SKM-1 treated with dmso at 0.1 percent for 144 hours (cell line): ENCODE results near the gene IFNA13.
A peak's percentile ranks its signal among the peaks of the same experiment; 100 is the strongest.

Source experiments
- DNase-seq: peaks from one replicate; lab custom pipeline; 2025; ENCODE audit not compliant: unreplicated experiment; lab: John Stamatoyannopoulos, UW

Gene IFNA13

DNA sequence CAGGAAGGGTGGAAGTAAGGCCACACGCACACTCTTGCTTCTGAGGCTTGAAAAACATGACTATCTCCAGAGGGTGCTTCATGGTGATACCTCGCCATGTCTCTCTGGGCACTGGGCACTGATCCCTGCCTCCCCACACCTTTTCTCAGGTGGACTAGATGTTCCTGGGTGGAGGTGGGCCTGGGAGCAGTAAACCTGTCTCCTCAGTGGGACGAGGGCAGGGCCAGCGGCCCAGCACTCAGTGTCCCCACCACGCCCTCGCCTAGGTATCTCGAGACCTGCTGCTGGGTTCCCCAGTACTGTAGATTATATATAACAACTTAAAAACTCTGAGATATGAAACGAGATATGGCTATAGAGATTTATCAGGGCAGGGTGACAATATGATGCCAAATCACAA, 5.6 kb downstream of the IFNA13 start:
- no peak for DNase-seq

DNA sequence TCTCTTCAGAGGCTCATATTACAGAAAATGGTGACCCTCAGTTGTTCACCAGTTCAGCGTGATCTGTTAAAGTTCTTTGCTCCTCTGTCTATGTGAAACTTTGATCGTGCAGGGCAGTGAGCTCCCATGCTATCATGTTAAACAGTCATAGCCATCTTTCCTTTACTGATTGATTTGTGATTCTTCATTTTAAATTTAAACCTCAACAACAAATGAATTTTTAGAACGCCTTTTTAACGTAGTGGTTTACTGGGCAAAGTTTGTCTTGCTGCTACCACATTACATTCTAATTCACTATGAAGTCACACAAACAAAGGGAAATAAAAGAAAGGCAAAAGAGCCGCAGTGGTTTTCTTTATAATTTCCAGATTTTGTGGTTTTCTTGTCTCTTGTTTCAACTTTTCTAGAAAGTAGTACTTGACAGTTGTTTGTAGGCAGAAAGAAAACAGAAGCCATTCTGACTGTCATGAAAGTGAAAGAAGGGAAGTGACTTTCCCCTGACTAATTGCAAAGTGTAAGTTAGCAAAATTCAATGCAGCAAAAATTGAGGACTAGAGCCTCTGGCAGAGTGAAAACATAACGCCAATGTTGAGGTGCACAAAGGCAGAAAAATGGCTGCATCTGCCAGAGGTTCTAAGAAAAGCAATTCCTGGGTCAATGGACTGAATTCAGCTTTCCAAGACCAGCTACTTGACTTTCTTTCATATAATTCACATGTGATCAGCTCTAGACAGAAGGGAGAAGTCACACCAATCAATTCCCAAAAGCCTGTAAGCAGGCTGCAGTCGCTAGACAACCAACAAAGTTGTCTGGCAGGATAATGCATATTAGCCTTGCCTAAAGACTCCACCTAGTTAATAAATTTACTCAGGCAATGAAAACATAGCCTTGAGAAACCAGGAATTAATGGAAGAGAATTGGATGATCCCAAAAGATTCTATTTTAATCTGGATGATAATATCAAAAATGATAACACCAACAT, 10.1 kb downstream of the IFNA13 start:
- no peak for DNase-seq

DNA sequence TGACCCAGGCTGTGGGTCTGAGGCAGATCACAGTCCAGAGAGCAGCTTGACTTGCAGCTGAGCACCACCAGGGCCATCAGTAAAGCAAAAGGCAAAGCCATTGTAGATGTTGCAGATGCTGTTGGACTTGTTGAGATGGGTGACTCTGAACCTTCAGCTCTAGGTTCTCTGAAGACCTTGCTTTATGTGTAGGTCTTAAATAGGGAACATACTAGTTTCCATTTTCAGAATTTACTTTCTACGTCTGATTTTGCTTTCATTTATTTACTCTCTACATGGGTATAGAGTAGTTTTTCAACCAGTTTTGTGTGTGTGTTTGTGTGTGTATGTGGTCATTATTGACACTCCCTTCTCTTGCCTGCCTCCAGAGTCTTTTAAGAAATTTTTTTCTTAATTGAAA, 17.1 kb downstream of the IFNA13 start, which contains the start of gene IFNA6:
Gene IFNA6, minus strand, starts transcription at position 101 of the 400 bp plus-strand sequence. Its CDS starts 0 bp downstream, at position 101.
- no peak for DNase-seq

DNA sequence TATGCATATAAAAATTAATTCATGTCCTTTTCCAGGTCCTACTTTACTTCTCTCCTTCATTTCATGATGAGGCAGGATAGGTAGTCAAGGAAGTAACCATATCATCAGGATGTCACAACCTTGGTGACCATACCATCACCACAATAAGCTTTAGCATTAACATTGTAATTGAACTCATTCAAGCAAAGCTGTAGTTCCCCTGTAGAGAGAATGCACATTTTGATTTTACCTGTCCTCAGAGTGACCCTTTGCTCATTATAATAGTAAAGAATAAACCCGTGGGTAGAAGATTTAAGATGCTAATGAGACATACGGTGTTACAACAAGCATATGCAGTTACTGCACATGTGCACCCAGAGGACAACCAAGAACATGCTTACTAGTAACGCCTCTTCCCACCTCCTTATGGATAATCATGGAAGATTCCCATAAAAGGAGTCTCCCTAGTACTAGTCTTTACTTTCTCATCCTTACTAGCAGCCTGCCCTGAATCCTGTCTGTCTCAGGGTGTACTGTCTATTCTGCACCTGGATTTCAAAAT, 19.4 kb downstream of the IFNA13 start:
- DNase-seq: no peak

DNA sequence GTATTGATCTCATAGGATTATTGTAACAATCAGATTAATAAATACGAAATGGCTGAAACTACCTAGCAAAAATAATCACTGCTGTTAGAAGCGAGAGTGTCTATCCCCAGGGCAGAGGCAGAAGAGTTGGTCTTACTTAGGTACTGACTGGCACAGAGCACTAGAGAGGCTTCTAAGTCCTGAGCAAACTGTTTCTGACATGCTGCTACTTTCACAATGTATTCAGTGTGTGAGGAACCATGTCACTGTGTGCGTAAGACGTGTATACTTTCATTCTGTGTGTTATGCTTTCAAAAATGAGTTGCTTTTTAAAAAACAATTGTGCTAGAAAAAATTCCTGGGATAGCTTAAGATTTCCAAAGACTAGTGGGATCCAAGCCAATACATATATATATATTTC, 27.1 kb downstream of the IFNA13 start:
- no peak for DNase-seq

DNA sequence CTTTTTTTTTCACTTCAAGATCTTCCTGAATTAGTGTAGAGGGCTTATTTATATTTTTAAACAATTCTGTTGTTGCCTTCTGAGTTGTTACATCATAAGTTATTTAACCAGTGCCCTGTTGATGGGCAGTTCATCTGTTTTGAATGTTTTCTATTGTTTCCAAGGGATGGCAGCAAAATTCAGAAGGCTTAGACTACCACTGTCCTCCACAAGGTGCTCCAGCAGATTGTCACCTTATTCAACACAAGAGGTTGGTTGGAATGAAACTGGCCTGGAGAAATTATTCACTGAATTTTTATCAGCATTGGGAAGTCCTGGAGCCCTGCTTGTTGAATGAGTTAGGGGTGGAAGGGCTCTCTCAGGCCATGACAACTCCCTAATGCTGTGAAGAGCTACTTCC, 31.4 kb downstream of the IFNA13 start:
- DNase-seq: no peak

DNA sequence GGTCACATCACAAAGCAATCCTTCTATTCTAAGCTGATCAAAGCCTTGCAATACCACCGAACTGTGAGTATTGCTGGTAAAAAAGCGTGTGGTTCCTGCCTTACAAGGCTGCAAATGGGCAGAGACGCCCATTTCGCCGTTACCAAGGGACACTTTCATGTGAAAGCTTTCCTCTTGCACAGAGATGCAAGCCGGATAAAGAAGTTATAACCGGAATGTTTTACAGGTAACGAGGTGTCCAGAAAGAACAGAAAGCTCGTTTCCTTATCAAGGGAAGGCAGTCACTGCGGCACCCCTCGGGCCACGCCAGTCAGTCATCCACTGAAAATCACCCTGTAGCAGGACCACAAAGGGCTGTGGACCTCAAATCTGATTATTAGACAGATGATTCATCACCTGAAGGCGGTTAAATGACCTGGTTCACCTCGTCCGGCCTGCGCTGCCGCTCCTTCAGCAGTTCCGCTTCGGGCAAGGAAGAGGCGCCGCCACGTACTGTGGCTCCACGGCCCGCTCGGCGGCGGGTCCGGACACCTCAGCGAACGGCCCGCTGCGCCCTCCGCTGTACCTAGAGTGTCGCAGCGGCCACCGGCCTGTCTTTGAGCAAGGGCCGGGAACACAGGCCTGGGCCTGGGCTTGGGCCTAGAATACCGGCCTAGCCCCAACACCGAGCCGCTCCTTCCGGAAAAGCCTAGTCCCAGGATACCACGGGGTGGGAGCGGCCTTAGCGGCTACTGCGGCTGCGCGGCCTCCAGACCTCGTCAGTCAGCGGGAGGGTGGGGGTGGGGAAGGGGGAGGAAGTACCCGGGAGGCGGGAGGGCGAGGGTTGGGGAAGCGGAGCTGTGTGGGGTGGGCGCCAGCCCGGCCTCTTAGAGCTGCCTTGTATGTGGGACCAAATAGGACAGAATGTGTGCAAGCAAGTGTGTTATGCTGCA, 32.9 kb downstream of the IFNA13 start, which contains the start of gene KLHL9:
Gene KLHL9, minus strand, starts transcription at position 704 of the 932 bp plus-strand sequence. Its CDS starts 545 bp downstream, at position 159.
- DNase-seq: peak; percentile 83

DNA sequence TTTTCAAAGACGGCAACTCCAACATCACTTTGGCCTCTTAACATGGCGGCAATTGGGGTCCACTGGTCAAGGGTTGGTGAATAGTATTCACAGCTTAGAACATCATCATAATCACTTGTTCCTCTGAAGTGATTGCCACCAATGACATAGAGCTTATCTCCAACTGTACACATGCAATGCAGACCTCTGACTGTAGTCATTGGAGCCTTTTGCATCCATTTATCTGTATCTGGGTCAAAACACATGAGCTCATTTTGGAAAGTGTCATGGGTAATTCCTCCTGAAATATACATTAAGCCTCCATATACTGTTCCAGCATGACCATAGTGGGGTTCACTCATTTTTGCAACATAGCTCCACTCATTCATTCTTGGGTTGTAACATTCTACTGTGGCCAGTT, 34.6 kb downstream of the IFNA13 start:
- DNase-seq: no peak

DNA sequence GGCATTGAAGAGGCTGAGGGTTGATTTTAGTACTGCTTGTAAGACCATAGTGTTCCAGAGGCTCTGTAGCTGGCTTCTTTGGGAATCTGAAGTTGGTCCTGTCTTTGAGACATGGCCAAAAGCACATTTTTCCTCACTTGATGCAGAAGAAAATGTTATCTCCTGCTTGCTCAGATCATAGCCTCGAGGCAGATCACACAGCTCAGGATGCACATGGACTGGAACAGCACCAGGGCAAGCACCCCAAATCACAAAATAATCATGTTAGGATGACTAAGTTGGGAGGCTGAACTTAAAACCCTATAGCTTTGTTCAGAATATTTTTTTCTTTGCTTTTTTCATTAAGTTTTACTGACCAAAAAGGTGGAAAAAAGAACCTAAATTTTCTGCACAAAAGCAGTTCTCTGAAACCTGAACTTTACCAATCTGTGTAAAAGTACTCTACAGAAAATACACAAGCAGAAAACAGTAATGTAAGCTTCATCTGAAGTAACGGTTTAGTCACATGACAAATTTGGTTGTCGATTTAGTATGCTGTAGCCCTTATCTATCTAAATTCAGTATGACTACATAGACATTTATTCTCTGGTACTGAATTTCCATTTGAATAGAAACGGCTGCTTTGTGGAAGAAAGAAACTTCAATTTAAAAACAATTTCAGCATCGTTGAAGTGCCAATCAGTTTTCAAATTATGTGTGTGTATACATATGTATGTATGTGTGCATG, 36.0 kb downstream of the IFNA13 start:
- no peak for DNase-seq

DNA sequence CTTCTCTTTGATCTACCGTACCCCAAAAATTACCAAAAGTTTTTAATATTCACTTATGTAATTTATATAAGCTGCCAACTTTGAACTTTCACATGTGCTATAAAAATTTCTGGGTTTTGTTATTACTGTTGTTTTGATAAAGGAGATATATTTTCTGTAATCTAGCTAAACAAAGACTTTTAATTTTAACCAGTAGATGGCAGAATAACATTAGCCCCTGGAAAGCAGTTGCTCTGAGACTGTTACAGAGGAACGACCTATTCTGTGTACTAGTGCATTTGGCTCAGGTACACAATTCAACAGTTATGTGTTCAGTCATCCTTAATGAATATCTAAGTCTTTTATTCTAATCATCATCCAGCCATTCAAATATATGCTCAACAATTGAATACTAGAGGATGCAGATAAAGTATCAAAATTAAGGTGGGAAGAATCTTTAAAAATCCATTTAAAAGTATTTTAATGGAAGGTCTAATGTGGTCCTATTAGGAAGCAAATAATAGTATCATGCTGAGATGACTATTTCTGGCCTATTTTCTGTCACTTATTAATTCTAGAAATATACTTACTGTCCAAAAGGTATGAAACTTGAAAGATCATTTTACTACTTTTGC, 41.2 kb downstream of the IFNA13 start:
- DNase-seq: peak; percentile 46

DNA sequence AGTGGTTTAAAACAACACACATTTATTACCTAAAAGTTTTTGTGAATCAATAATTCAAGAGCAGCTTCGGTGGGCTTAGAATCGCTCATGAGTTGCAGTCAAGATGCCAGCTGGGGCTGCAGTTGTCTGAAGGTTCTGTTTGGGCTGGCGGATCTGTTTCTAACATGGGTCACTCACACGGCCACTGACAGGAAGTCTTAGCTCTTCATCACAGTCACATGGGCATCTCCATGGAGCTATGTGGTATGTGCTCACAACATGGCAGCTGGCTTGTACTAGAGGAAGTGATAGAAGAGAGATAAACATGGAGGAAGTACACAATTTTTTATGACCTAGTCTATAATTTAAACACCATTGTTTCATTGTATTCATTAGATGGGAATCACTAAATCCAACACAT, 43.8 kb downstream of the IFNA13 start:
- no peak for DNase-seq

DNA sequence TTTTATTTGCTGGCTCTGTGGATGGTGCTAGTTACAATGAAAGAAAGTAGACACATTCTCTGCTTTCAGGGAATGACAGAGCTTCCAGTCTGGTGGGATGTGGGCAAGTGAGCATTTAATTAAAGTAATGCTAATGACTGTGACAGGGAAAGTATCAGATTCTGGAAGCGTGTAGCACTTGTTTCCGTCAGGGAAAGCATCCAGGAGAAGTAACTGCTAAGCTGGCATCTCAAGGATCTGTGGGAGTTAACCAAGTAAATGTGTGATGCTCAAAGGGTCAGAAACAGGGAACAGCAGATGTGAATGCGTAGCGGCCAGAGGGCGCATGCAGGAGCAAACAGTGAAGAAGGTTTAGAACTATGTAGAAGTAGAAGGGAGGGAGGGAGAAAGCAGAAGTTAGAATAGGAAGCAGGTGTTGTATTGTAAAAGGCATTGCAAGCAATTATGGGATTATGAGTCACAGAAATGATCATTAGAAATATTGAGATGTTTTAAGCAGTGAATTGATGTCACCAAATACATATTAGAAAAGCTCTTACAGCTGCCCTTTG, 44.9 kb downstream of the IFNA13 start:
- DNase-seq: peak; percentile 25

DNA sequence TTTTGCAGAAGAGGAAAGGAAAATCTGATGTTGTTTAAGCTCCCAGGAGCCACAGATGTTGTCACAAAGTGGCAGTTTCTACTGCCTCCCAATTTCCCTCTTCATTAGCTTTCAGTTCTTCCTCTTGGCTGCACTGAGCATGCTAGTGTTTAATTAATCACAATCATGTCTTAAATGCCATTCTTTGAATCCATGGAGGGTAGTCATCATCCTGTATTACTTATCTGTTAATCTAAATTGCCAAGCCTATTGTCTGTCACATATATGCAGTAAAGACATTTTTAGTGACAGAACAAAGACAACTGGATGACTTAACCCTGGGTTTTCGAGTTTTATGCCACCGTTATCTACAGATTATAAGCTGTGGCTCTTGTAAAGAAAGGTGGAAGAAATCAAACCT, 47.4 kb downstream of the IFNA13 start:
- DNase-seq: no peak

DNA sequence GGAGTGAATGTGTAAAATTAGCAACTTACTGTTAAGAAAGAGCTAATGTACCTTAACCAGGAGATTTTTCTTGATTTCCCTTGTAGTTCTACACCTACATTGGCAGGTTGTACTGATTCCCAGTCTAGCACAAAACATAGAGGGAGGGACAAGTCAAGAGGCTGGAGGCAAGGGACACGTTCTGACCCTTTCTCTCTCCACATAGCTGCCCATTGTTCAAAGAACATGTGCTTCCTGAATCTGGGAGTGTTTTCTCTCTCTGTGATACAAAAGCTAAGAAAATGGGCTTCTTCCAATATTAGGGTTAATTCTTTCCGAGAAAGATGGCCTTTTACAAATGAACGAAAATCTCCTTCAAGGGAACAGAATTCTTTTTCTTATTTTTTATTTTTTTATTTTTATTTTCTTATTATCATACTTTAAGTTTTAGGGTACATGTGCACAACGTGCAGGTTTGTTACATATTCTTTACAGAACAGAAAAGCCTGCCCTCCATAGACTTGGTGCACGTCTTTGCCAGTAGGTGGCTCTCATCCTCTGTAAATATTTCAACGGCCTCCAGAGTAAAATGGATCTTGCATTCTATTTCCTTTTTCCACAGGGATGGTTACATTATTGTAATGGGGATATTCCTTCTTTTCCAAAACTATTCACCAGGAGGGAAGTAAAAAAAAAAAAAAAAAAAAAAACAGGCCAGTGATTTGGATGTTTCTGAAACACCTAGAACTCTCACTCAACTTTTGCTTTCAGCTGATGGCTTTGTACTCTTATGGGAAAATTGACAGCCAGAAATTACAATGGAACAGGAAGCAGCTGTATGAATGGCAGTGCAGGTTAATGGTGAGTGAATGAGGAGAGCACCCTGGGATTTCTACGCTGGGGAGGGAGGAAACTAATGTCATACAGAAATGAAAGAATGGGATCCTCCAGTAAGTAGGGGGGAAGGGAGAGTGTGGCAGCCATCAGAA, 49.6 kb downstream of the IFNA13 start:
- peak; percentile 31 for DNase-seq
